ENCODE data around the gene CTIF. TPM values are rescaled to one million over a fixed set of nuclear protein-coding genes. Genes with fewer than 3 reads are reported as not detected.
A peak's percentile ranks its signal among the peaks of the same experiment; 100 is the strongest.

Gene CTIF
- total and polyA plus RNA-seq, 12 donors: 44.5 to 74.1 (median 58.9) TPM

- Histone ChIP-seq H3K9me3 (no peaks in the 10 kb centered on the region), H3K4me1 (peaks cover 6 to 30% (median 19%) of the 10 kb centered on the region in 9 donors), H3K36me3 (peaks cover 0 to 26% (median 13%) of the 10 kb centered on the region in 9 donors), H3K27me3 (no peaks in the 10 kb centered on the region), H3K27ac (peak overlapping the region in 3 of 10 donors; percentile 16 to 56 (median 23)), H3K4me3 (no peak overlapping the region)
- 40 to 47% methylated on average over 5 of the region's 5 CpGs for WGBS, 2 donors
- intact Hi-C loops (cut with DNase I): no loop called here
- no peak for DNase-seq
- ATAC-seq: peak; percentile 17 to 70 (median 57)
- TF ChIP-seq CTCF (IDR thresholded peaks at IDR 0.05): no peak
These were observed 275.1 kb downstream of the CTIF start for GRCh38 chr18:48813833-48814489.

- no peaks in the 10 kb centered on the region for H3K27me3 ChIP-seq
- H3K4me3 ChIP-seq: no peak overlapping the region
- WGBS, 2 donors: 97% methylated on average over 5 of the region's 5 CpGs
- H3K4me1 ChIP-seq: peaks cover 8 to 30% (median 24%) of the 10 kb centered on the region in 9 donors
- H3K27ac ChIP-seq: peak overlapping the region in 2 of 10 donors; percentile 23 to 56
- H3K36me3 ChIP-seq: peaks cover 0 to 30% (median 13%) of the 10 kb centered on the region in 9 donors
- DNase-seq: no peak
- intact Hi-C loops (cut with DNase I): no loop called here
- H3K9me3 ChIP-seq: no peaks in the 10 kb centered on the region
- no peak for TF ChIP-seq CTCF (IDR thresholded peaks at IDR 0.05)
- no peak for ATAC-seq
These were observed 275.8 kb downstream of the CTIF start for GRCh38 chr18:48814490-48815178.

- H3K27ac ChIP-seq: no peak overlapping the region
- no peaks in the 10 kb centered on the region for H3K27me3 ChIP-seq
- H3K4me1 ChIP-seq: peaks cover 12 to 35% (median 27%) of the 10 kb centered on the region in 9 donors
- 91 to 95% methylated on average over 1 of the region's 1 CpG for WGBS, 2 donors
- H3K4me3 ChIP-seq: no peak overlapping the region
- H3K9me3 ChIP-seq: no peaks in the 10 kb centered on the region
- peaks cover 0 to 35% (median 13%) of the 10 kb centered on the region in 9 donors for H3K36me3 ChIP-seq
- intact Hi-C loops (cut with DNase I): no loop called here
- DNase-seq (no peak), ATAC-seq (no peak)
- no peak for TF ChIP-seq CTCF (IDR thresholded peaks at IDR 0.05)
These were observed 276.3 kb downstream of the CTIF start for GRCh38 chr18:48815179-48815515.

GRCh38 chr18:48815581-48816324 lies 276.9 kb downstream of the CTIF start:
- Histone ChIP-seq H3K9me3 (no peaks in the 10 kb centered on the region), H3K4me3 (no peak overlapping the region), H3K4me1 (peaks cover 12 to 35% (median 27%) of the 10 kb centered on the region in 9 donors), H3K27ac (no peak overlapping the region), H3K36me3 (peaks cover 0 to 35% (median 13%) of the 10 kb centered on the region in 9 donors), H3K27me3 (no peaks in the 10 kb centered on the region)
- 77 to 82% methylated on average over 5 of the region's 5 CpGs for WGBS, 2 donors
- ATAC-seq: no peak
- no peak for DNase-seq
- no peak for TF ChIP-seq CTCF (IDR thresholded peaks at IDR 0.05)
- intact Hi-C loops (cut with DNase I): no loop called here

Measured in heart right ventricle (tissue), 16 donors.